Smooth muscle cell (in vitro differentiated cells): ENCODE results near the gene PHOSPHO1. TPM values are rescaled to one million over a fixed set of nuclear protein-coding genes. Genes with fewer than 3 reads are reported as not detected.
"Not testable (repeated sequence)": the region's sequence is repeated elsewhere in the genome, so short reads cannot be mapped to it uniquely, and the experiment has no call there.

Experiments used
- DNase-seq: peaks from one replicate; lab custom pipeline; 2025; ENCODE audit not compliant: unreplicated experiment; lab: John Stamatoyannopoulos, UW
- H2AFZ ChIP-seq: fragments of 200-600 bp; sonication (generic); 2 replicates; pipeline ENCODE4 v1.6.0; 2016; ENCODE audit warnings: antibody characterized with exemption, low read depth, mild to moderate bottlenecking
- H3F3A ChIP-seq: fragments of 200-600 bp; sonication (generic); 2 replicates; pipeline ENCODE4 v1.6.0; 2017; ENCODE audit warnings: antibody characterized with exemption, low read depth
- H3K27ac ChIP-seq: fragments of 200-600 bp; sonication (generic); 2 replicates; pipeline ENCODE4 v1.5.1; 2016; ENCODE audit warnings: low read depth, mild to moderate bottlenecking
- H3K27me3 ChIP-seq: fragments of 200-600 bp; sonication (generic); 2 replicates; pipeline ENCODE4 v1.6.1; 2016; ENCODE audit warnings: low read depth, mild to moderate bottlenecking
- H3K36me3 ChIP-seq: fragments of 200-600 bp; sonication (generic); 2 replicates; pipeline ENCODE4 v1.5.1; 2016; ENCODE audit warnings: low read depth
- H3K4me1 ChIP-seq: fragments of 200-600 bp; sonication (generic); 2 replicates; pipeline ENCODE4 v1.5.1; 2016; ENCODE audit warnings: low read depth
- H3K4me2 ChIP-seq: fragments of 200-600 bp; sonication (generic); 2 replicates; pipeline ENCODE4 v1.6.0; 2016; ENCODE audit warnings: mild to moderate bottlenecking
- H3K4me3 ChIP-seq: fragments of 200-600 bp; sonication (generic); 2 replicates; pipeline ENCODE4 v1.5.1; 2016; ENCODE audit warnings: mild to moderate bottlenecking
- H3K79me2 ChIP-seq: fragments of 200-600 bp; sonication (generic); 2 replicates; pipeline ENCODE4 v1.6.0; 2016; ENCODE audit warnings: low read depth, mild to moderate bottlenecking
- H3K9ac ChIP-seq: fragments of 200-600 bp; sonication (generic); 2 replicates; pipeline ENCODE4 v1.6.0; 2016; ENCODE audit warnings: low read depth
- H3K9me3 ChIP-seq: fragments of 200-600 bp; sonication (generic); replicated peaks from 2 replicates; pipeline ENCODE4 v1.5.1; 2016; ENCODE audit warnings: low read depth
- H4K20me1 ChIP-seq: fragments of 200-600 bp; sonication (generic); 2 replicates; pipeline ENCODE4 v1.6.0; 2016; ENCODE audit warnings: low read depth
- CTCF ChIP-seq: fragments of 200-600 bp; sonication (generic); IDR thresholded peaks from 2 replicates; pipeline ENCODE4 v1.5.1; 2017; ENCODE audit warnings: borderline replicate concordance, mild to moderate bottlenecking, antibody characterized with exemption; ENCODE audit not compliant: insufficient read depth, poor library complexity, severe bottlenecking
- WGBS: methylation state at CpG from one replicate; pipeline ENCODE4 v1.1.7; 2016; ENCODE audit warnings: low lambda C conversion rate; 5-methylcytosine and 5-hydroxymethylcytosine counted together
- polyA plus RNA-seq: library from polyadenylated mRNA; unstranded; fragments of >200 nt; fragmentation: Nextera tagmentation; extraction: Ambion mirVana; gene quantifications from 2 replicates; pipeline ENCODE4 v1.2.1, GENCODE V29; 2016
- total RNA-seq: library from RNA; depleted of rRNA; stranded (reverse); fragments of >200 nt; gene quantifications from 2 replicates; pipeline ENCODE4 v1.2.3, GENCODE V29; 2014

Gene PHOSPHO1
- total RNA-seq (3.0 and 4.1 TPM in 2 replicates), polyA plus RNA-seq (4.2 and 8.7 TPM in 2 replicates)

GRCh38 chr17:49230636-49231562 is at the start of gene PHOSPHO1:
Gene PHOSPHO1, minus strand, starts transcription at chr17:49230787. Its CDS starts 4,096 bp downstream, at chr17:49226691.
- Histone ChIP-seq H2AFZ (peak within 1 kb of the TSS; percentile 91), H3K4me1 (no peaks in the 10 kb centered on the region), H3K9me3 (no peaks in the 10 kb centered on the region), H3K79me2 (no peaks in the 10 kb centered on the region), H3K4me2 (peak within 1 kb of the TSS; percentile 90), H3K27me3 (peaks cover 6% of the 10 kb centered on the region), H3K36me3 (no peaks in the 10 kb centered on the region), H3K9ac (peak within 1 kb of the TSS; percentile 43), H3F3A (no peaks in the 10 kb centered on the region), H3K27ac (no peak within 1 kb of the TSS), H3K4me3 (peak within 1 kb of the TSS; percentile 66), H4K20me1 (no peaks in the 10 kb centered on the region)
- no peak for TF ChIP-seq CTCF
- 6% methylated on average over 50 of the region's 58 CpGs for WGBS
- peak; percentile 60 for DNase-seq

- no peak overlapping the region for H3K4me2 ChIP-seq
- no peaks in the 10 kb centered on the region for H4K20me1 ChIP-seq
- H3K36me3 ChIP-seq: no peaks in the 10 kb centered on the region
- H3K27ac ChIP-seq: no peak overlapping the region
- TF ChIP-seq CTCF: no peak
- H3K27me3 ChIP-seq: no peaks in the 10 kb centered on the region
- H3K9me3 ChIP-seq: no peaks in the 10 kb centered on the region
- H3F3A ChIP-seq: no peaks in the 10 kb centered on the region
- 88% methylated on average over 5 of the region's 5 CpGs for WGBS
- no peak overlapping the region for H3K9ac ChIP-seq
- H3K4me1 ChIP-seq: no peaks in the 10 kb centered on the region
- no peak for DNase-seq
- H3K4me3 ChIP-seq: no peak overlapping the region
- no peaks in the 10 kb centered on the region for H3K79me2 ChIP-seq
- no peak overlapping the region for H2AFZ ChIP-seq
Measured at GRCh38 chr17:49280061-49280460, 49.5 kb upstream of the PHOSPHO1 start.

- 73% methylated on average over 11 of the region's 11 CpGs for WGBS
- H3K4me3 ChIP-seq, H4K20me1 ChIP-seq, H3K27me3 ChIP-seq, H2AFZ ChIP-seq, H3K27ac ChIP-seq, H3K9me3 ChIP-seq, H3F3A ChIP-seq, H3K4me1 ChIP-seq, H3K36me3 ChIP-seq, H3K9ac ChIP-seq, DNase-seq, H3K79me2 ChIP-seq, H3K4me2 ChIP-seq: not testable (repeated sequence)
Measured at GRCh38 chr17:49279263-49280015, 48.9 kb upstream of the PHOSPHO1 start.

- no peaks in the 10 kb centered on the region for H3K9me3 ChIP-seq
- whole genome bisulfite sequencing: 77% methylated on average over 3 of the region's 3 CpGs
- no peaks in the 10 kb centered on the region for H3K27me3 ChIP-seq
- no peaks in the 10 kb centered on the region for H3K36me3 ChIP-seq
- H3K4me1 ChIP-seq: no peaks in the 10 kb centered on the region
- H3K79me2 ChIP-seq: no peaks in the 10 kb centered on the region
- H3K9ac ChIP-seq: no peak overlapping the region
- no peak overlapping the region for H3K27ac ChIP-seq
- no peaks in the 10 kb centered on the region for H3F3A ChIP-seq
- H3K4me2 ChIP-seq: no peak overlapping the region
- TF ChIP-seq CTCF: no peak
- H4K20me1 ChIP-seq: no peaks in the 10 kb centered on the region
- H2AFZ ChIP-seq: no peak overlapping the region
- no peak overlapping the region for H3K4me3 ChIP-seq
- DNase-seq: no peak
Measured at GRCh38 chr17:49278076-49278475, 47.5 kb upstream of the PHOSPHO1 start.
